H1 (cell line): Measurements from ENCODE around the gene SMAP2. TPM values are rescaled to one million over a fixed set of nuclear protein-coding genes. Genes with fewer than 3 reads are reported as not detected.

Source experiments
- CEBPB ChIP-seq: IDR thresholded peaks from 2 replicates; pipeline ENCODE4 v1.6.1; 2012; ENCODE audit warnings: low read depth, low read length
- polyA plus RNA-seq, 7 experiments: library from polyadenylated mRNA; depleted of rRNA in 3 of 7; stranded (reverse) in 5 of 7; unstranded in 2 of 7; fragments of >200 nt in 5 of 7; fragments of 200-250 nt in 2 of 7; gene quantifications; 1 replicate in 5 of 7; 2 replicates in 1 of 7; 4 replicates in 1 of 7; pipeline versions ENCODE4 v1.2.1 to v1.2.3, GENCODE V29; 2011 to 2013; ENCODE audit warnings: missing spikeins in 2 of 7, mixed read lengths in 2 of 7
- total RNA-seq: library from RNA; stranded (reverse); fragmentation: NEBNext Ultra II Directional; extraction: Animal tissue kit (Norgen Biotek cat#: 25700); gene quantifications from 2 replicates; pipeline ENCODE4 v1.2.1, GENCODE V29; 2021
- TF ChIP-seq, protein P1 (sequence below): IDR thresholded peaks from 2 replicates; pipeline ENCODE4 v1.6.1; 2012; ENCODE audit warnings: inconsistent platforms

The SMAP2 gene
- total and polyA plus RNA-seq, 2 of the 8 experiments (the other 6 are each of a cell fraction or from before 2014, with no cell fraction given), result 4.3 to 5.5 TPM

DNA sequence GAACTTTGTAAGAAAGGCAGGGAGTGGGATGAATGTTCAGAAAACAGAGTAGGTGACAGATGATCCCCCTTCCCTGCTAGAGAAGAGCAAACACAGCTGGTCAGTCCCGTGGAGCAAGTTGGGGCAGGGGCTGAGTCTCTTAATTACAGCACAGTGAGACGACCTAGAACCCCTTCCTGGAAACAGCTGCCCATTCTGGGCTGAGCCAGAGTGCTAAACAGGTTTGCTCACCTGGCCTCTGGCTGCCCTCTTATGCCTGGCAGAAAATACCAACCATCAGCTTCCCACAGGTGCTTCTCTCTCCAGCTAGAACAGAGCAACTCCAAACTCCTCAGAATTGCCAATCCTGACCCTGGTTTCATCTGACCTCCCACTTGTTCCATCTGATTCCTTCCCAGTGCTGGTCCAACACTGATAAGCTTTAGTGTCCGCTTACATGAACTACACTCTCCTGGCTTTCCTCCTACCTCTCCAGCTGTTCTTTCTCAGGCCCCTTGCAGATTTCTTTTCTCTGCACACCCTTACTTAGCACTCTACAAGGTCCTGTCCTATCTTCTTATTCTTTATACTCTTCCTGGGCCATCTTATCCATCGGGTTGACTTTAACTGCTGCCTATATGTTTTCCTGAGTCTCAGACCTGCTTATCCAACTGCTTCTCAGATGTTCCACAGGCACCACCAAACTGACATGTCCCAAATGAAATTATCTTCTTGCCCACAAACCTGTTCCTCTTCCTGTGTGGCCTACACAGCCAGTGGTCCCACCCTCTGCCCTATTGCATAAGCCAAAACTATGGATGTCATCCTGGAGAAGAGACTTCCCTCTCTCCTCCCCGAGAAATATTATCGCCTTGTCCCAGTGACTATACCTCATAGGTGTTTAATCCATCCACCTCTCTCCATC lies 33.9 kb upstream of the SMAP2 start (continued):
- TF ChIP-seq, protein P1, sequence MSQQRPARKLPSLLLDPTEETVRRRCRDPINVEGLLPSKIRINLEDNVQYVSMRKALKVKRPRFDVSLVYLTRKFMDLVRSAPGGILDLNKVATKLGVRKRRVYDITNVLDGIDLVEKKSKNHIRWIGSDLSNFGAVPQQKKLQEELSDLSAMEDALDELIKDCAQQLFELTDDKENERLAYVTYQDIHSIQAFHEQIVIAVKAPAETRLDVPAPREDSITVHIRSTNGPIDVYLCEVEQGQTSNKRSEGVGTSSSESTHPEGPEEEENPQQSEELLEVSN, result no peak
- no peak for TF ChIP-seq CEBPB
